Stimulated activated CD4-positive, alpha-beta T cell treated with anti-CD3 and anti-CD28 coated beads, TNF-alpha, amount 100 ng/mL, for 24 hours (primary cell): ENCODE results near the gene GPR37L1.

Experiments
- DNase-seq, 3 experiments: peaks; one replicate each; pipeline ENCODE4 v3.0.0-alpha.2; 2020; ENCODE audit warnings: low read depth in 3 of 3

GPR37L1 gene

GRCh38 chr1:202122639-202123335 lies at the start of gene GPR37L1:
GPR37L1 (plus strand) TSS chr1:202122917; CDS start chr1:202122964, 47 bp downstream.
- no peak for DNase-seq

DNA sequence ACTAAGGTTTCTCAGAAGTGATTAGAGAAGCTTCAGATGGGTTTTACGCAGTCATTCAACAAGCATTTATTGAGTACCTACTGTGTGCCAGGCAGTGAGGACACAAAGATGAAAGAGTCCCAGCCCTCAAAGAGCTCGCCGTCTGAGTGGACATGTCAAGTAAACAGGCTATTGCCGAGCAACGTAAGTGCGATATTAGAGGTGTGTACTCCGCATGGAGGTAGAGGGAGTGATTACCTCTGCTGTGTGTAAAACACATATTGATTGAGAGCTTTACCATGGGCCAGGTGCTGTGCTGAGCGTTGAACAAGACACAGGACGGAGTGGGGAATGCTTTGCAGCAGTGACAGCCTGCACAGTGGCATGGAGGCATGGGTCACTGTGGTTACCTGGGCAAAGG lies 49.5 kb upstream of the GPR37L1 start:
- no peak for DNase-seq

GRCh38 chr1:202074985-202075384 lies 47.7 kb upstream of the GPR37L1 start:
- DNase-seq: no peak

DNA sequence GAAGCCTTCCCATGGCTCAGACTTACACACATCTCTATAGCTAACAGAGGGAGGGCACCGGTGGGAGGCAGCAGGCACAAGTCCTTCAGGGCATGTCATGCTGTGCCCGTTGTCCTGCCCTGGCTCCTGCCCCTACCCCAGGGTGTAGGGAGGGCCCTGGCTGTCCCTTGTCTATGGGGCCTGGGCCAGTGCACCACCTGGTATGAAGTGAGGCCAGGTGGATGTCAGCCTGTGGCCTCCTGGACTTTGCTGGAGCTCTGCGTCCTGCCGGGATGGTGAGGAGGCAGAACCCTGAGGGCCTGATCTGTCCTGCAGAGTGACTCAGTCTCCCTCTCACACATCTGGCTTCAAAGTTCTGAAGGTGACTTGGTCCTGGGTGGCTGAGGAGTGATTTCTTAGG lies 47.3 kb upstream of the GPR37L1 start:
- DNase-seq: no peak

DNA sequence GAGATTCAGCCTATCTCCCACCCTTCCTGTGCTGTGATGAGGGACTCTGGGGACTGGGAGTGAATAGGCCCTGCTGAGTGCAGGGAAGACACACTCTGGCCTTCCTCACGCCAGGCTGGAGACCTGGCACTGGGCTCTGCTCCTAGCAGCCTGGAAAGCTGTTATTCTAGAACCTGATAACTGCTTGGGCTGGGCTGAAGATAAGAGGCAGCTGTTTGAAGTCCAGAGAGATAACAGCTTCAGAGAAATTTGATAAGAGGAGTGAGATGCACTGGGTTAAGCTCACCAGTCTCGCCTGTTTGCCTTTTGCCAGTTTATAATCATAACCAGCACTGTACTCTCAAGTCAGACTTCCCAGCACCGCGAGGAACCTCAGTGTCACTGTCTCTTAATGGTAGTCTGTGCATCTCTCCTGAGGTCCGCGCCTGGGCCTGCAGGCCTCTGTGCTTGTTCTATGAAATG lies 46.6 kb upstream of the GPR37L1 start:
- no peak for DNase-seq

DNA sequence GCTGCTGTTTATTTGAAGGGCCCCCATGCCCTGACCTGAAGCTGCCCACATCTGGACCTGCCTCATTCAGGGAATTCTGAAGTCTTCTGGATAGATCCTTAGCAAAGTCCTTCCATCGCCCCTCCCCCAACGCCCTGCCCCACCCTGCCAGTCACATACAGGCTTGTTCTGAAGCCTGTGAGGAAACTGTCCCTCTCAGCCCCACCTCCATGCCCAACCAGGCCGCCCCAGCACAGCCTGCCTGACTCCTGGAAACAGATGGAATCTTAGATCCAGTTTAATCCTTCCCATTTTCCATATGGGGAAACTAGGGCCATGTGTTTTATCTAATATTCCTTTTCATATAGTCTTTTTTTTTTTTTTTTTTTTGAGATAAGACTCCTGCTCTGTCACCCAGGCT lies 44.5 kb upstream of the GPR37L1 start:
- DNase-seq: no peak

GRCh38 chr1:202081992-202082391 lies 40.7 kb upstream of the GPR37L1 start:
- DNase-seq: no peak

DNA sequence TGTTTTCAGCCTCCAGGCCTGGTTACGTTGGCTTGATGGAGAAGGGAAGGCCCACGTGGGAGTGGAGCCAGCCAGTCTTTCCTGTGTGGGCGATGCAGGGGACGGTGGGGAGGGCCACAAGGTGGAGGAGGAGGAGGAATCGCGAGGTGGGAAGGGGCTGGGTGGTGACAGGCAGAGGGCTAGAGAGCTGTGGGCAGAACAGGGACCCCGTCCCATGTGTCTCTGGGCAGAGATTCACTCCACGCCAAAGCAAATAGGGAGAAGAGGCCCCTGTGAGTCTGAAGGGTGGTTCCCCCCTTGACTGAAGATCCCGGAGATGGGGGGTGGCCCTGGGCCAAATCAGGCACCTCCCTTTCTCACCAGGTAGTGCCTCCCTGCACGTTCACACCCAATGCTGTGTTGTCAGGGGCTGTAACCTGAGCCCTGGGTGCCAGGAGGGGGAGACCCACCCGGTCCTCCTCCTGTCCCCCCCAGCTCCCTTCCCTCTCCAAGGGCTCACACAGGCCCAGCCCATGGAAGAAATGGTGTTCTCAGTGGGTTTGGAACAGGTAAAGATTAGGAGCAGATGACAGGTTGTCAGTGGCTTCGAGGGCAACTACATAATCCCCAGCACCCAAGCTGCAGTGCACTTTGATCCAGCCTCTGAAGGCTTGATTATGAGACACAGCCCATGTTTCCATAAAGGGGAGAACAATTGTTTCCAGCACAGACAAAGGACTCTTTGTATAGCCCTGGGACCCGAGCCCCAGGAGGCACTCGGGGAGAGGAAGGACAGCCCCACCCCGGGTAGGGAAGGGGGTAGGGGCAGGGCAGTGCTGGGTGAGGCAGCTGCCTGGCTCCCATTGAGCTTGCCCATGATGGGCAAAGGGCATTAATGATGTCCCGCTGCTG lies 37.7 kb upstream of the GPR37L1 start:
- no peak for DNase-seq

DNA sequence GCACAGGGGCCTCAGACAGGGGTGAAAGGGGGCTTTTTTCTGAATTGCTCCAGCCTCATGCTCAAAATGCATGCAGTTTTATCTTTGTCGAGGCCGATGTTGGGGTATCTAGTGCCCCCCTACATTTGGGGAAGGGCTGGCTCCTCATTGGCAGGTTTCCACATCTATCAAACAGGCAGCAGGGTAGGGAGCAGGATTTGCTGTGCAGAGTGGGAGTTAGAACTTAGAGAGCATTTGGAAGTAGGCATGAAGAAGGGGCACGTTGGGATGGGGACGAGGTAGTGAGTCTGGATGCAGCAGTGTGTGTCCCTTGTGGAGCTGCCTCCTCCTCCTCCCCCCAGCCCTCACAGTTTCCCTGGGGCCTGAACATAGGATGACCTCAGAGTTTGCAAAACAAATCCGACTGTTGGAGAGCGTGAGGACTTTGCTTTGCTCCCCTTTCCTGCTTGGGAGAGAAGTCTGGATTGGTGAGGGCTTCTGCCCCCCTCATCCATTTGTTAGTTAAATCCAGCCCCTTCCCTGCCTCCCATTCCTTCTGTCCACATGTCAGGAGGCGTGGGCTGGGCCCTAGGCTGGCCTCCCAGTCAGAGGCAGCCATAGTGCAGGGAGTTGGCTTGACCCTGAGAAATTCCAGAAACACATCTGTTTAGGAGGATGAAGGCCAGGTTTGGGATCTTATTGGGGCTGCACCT lies 36.9 kb upstream of the GPR37L1 start:
- no peak for DNase-seq

DNA sequence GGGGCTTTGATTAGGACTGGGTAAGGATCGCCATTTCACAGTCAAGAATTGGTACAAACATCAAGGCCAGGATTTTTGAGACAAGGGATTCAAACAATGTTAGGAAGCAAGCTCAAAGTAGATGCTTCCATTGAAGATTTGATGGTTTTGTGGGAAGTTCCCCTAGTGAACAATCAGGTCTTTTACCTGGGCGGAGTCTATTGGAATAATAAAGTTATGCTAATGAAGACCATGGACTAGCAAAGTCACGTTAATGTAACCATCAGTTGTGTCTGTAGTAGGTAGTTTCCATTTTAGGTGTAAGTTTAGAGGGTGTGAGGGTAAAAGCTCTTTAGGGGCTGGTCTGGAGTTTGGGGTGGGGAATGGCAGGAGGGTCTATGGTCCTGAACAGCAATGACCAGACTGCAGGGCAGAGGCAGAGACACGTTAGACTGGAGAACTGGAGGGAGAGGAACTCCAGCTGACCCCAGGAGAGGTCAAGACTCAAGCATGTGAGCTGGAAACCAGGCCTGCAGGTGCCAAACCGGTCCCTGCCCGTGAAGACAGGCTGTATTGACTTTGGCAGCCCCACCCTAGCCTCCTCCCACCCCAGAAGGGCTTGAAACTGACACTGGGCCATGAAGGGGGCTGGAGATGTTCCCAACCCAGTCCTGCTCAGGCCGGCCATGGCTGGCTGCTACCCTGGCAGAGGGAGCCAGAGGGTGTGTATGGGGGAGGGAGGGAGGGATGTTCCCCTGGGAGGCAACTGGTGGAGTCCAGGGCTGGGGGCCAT lies 36.0 kb upstream of the GPR37L1 start:
- no peak for DNase-seq

GRCh38 chr1:202088206-202088605 lies 34.5 kb upstream of the GPR37L1 start:
- no peak for DNase-seq

DNA sequence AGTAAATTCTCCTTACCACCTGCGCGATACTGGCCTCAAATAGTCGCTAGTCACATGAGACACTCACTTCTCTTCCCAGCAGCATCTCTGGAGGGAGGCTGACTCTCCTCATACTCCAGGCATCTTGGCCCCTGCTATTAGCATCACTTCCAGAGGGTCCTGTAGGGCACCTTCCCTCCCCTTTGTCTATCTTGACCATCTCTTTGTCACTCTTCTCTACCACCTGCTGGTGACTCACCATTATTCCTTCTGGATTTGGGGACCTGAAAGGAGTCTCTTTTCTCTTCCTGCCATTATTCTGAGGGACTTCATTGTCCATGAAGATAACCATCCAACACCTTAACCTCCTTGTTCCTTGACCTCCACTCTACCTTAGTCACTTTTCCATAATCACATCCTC lies 31.7 kb upstream of the GPR37L1 start:
- DNase-seq: no peak

GRCh38 chr1:202093858-202094257 lies 28.9 kb upstream of the GPR37L1 start:
- DNase-seq: no peak

DNA sequence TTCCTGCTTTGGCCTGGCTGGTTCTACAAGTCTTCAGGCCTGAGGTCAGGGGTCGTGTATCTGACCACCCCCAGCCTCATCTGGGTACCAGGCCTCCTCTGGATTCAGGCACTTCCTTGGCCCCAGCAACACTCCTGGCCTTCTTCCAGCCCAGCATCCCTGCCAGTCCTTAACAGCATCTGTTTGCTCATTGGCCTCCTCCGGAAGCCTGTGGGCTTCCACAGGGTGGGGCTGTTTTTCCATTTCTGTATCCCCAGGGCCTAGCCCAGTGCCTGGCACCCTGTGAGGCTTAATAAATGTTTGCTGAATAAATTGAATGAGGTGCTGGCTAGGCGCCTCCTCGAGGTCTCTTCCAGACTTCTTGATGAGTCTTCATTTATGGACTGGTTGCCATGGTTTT lies 21.5 kb upstream of the GPR37L1 start:
- DNase-seq: no peak

DNA sequence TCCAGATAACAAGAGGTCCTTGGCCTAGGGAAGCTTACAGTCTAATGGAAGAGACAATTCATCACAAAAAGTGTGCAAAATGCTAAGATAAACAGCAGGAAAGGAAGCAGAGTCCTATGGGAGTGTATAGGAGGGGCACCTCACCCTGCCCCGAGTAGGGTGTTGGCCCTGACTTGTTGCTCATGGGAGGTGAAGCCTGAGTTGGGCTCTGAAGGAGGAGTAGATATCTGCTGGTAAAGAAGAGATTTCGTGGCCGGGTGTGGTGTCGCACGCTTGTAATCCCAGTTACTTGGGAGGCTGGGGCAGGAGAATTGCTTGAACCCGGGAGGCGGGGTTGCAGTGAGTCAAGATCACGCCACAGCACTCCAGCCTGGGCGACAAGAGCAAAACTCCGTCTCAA lies 18.6 kb upstream of the GPR37L1 start:
- DNase-seq: no peak

- DNase-seq: no peak
Observed at GRCh38 chr1:202105571-202106339, 17.0 kb upstream of the GPR37L1 start.

- no peak for DNase-seq
Observed at GRCh38 chr1:202106340-202107254, 16.1 kb upstream of the GPR37L1 start.

GRCh38 chr1:202107321-202107761 lies 15.4 kb upstream of the GPR37L1 start:
- no peak for DNase-seq

- DNase-seq: no peak
Observed at GRCh38 chr1:202107801-202108731, 14.7 kb upstream of the GPR37L1 start.
